WTC11 (cell line): ENCODE results near the gene ASPN.

Experiments
- MLX ChIP-seq: sonication (generic); formaldehyde crosslinking; IDR thresholded peaks from 2 replicates; pipeline ENCODE4 v1.8.1; 2023; ENCODE audit warnings: mild to moderate bottlenecking, missing genetic modification reagents, moderate library complexity
- SP1 ChIP-seq: sonication (generic); formaldehyde crosslinking; conservative IDR thresholded peaks from 2 replicates; pipeline ENCODE4 v1.8.1; 2022; ENCODE audit warnings: missing genetic modification reagents
- ZNF263 ChIP-seq: sonication (generic); formaldehyde crosslinking; IDR thresholded peaks from 2 replicates; pipeline ENCODE4 v1.8.1; 2022; ENCODE audit warnings: low read depth, mild to moderate bottlenecking, moderate library complexity, missing genetic modification reagents

DNA sequence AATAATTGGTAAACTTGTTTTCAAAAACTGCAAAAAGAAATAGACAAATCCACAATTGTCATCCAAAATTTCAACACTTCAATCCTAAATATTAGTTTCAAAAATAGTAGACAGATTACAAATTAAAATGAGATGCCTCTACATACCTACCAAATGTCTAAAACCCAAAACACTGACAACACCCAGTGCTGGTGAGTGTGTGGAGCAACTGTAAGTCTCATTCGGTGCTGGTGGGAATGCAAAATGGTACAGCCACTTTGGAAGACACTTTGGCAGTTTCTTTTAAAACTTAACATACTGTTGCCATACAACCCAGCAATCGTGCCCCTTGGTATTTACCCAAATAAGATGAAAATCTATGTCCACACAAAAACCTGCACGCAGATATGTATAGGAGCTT is 46.8 kb upstream of the ASPN start:
- TF ChIP-seq ZNF263 (CRISPR knock-in tag) (no peak), MLX (CRISPR knock-in tag) (no peak), SP1 (no peak)
